ENCODE data around the gene PEX10.

GRCh38 chr1:2433936-2434655 lies 21.7 kb upstream of the PEX10 start:
- TF ChIP-seq EZH2 (IDR thresholded peaks at IDR 0.05; ENCODE audit: borderline replicate concordance, low read length) (no peak), CTCF (conservative IDR thresholded peaks at IDR 0.05 in 1 of 2, IDR thresholded peaks at IDR 0.05 in 1 of 2; ENCODE audit: extremely low read depth in 1 of 2, insufficient read depth in 1 of 2, low read depth in 1 of 2, low read length in 2 of 2) (no peak)

Data from mammary epithelial cell (primary cell).